Neural progenitor cell (in vitro differentiated cells): ENCODE results near the gene DEUP1. TPM values are rescaled to one million over a fixed set of nuclear protein-coding genes. Genes with fewer than 3 reads are reported as not detected.
A peak's percentile ranks its signal among the peaks of the same experiment; 100 is the strongest.

Source experiments
- DNase-seq: peaks from one replicate; pipeline ENCODE4 v3.0.0-alpha.2; 2016; ENCODE audit warnings: low spot score
- H2AFZ ChIP-seq: fragments of 200-600 bp; sonication (generic); replicated peaks from 2 replicates; pipeline ENCODE4 v1.6.1; 2016; ENCODE audit warnings: antibody characterized with exemption
- H3F3A ChIP-seq: fragments of 200-600 bp; sonication (generic); 2 replicates; pipeline ENCODE4 v1.6.1; 2016; ENCODE audit warnings: antibody characterized with exemption, low read depth
- H3K27ac ChIP-seq: fragments of 200-600 bp; sonication (generic); 2 replicates; pipeline ENCODE4 v1.5.1; 2016; ENCODE audit warnings: mild to moderate bottlenecking
- H3K27me3 ChIP-seq: fragments of 200-600 bp; sonication (generic); 2 replicates; pipeline ENCODE4 v1.6.1; 2016; ENCODE audit warnings: mild to moderate bottlenecking, moderate library complexity
- H3K36me3 ChIP-seq: fragments of 200-600 bp; sonication (generic); 2 replicates; pipeline ENCODE4 v1.5.1; 2016
- H3K4me1 ChIP-seq: fragments of 200-600 bp; sonication (generic); 2 replicates; pipeline ENCODE4 v1.6.1; 2016; ENCODE audit warnings: mixed run types
- H3K4me2 ChIP-seq: fragments of 200-600 bp; sonication (generic); 2 replicates; pipeline ENCODE4 v1.6.1; 2016
- H3K4me3 ChIP-seq: fragments of 200-600 bp; sonication (generic); 2 replicates; pipeline ENCODE4 v1.5.1; 2016
- H3K79me2 ChIP-seq: fragments of 200-600 bp; sonication (generic); 2 replicates; pipeline ENCODE4 v1.6.1; 2016; ENCODE audit warnings: low read depth
- H3K9ac ChIP-seq: fragments of 200-600 bp; sonication (generic); 2 replicates; pipeline ENCODE4 v1.6.1; 2016
- H3K9me3 ChIP-seq: fragments of 200-600 bp; sonication (generic); 2 replicates; pipeline ENCODE4 v1.5.1; 2016; ENCODE audit warnings: low read depth
- H4K20me1 ChIP-seq: fragments of 200-600 bp; sonication (generic); 2 replicates; pipeline ENCODE4 v1.6.1; 2016; ENCODE audit warnings: low read depth
- H3K27ac Mint-ChIP-seq: 3 replicates; pipeline ENCODE4 v1.8.0; 2021; ENCODE audit warnings: mixed read lengths
- H3K27me3 Mint-ChIP-seq: 2 replicates; pipeline ENCODE4 v1.8.0; 2022; ENCODE audit warnings: low read depth, mild to moderate bottlenecking, inconsistent platforms, moderate library complexity, mixed read lengths; ENCODE audit not compliant: insufficient read depth
- H3K36me3 Mint-ChIP-seq: 3 replicates; pipeline ENCODE4 v1.8.0; 2021; ENCODE audit warnings: mixed read lengths
- H3K4me1 Mint-ChIP-seq: 3 replicates; pipeline ENCODE4 v1.8.0; 2021; ENCODE audit warnings: mixed read lengths
- H3K4me3 Mint-ChIP-seq: 3 replicates; pipeline ENCODE4 v1.8.0; 2021; ENCODE audit warnings: mild to moderate bottlenecking, moderate library complexity, mixed read lengths
- H3K9me3 Mint-ChIP-seq: 3 replicates; pipeline ENCODE4 v1.8.0; 2020; ENCODE audit warnings: mixed read lengths
- EZH2 ChIP-seq: fragments of 200-600 bp; sonication (generic); IDR thresholded peaks from 2 replicates; pipeline ENCODE4 v1.6.1; 2017; ENCODE audit warnings: antibody characterized with exemption, mild to moderate bottlenecking, moderate library complexity
- EZH2phosphoT487 ChIP-seq: fragments of 200-600 bp; sonication (generic); IDR thresholded peaks from 2 replicates; pipeline ENCODE4 v1.6.1; 2017; ENCODE audit warnings: antibody characterized with exemption
- total RNA-seq: library from RNA; depleted of rRNA; stranded (reverse); fragments of >200 nt; gene quantifications from 2 replicates; pipeline ENCODE4 v1.2.3, GENCODE V29; 2015; ENCODE audit warnings: low replicate concordance
- TF ChIP-seq, protein P1 (sequence below): fragments of 200-600 bp; sonication (generic); IDR thresholded peaks from 2 replicates; pipeline ENCODE4 v1.5.1; 2017; ENCODE audit warnings: antibody characterized with exemption, mild to moderate bottlenecking

DEUP1 gene
- total RNA-seq, 1 donor from 2014 or later = not detected

DNA sequence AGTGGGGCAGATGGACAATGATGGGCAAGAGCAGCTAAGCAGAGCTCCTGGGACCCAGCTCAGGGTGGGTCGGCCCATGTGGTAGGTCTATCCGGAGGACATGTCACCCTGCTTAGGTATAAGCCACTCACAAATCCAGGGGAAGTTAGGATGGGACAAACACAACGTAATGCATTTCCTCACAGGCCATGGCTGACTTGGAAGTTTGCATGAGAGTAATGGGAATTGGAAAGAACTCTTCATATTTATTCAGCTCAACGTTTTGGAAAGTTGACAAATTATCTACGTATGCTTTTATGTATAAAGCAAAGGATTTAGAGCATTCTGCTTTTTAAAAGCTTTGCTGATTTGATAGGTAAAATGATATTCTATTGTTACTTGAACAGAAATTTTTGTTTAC lies 137.7 kb downstream of the DEUP1 start:
- Mint-ChIP-seq H3K27ac (no peak overlapping the region), H3K4me1 (no peaks in the 10 kb centered on the region), H3K36me3 (no peaks in the 10 kb centered on the region), H3K27me3 (no peaks in the 10 kb centered on the region), H3K9me3 (no peaks in the 10 kb centered on the region), H3K4me3 (no peak overlapping the region)
- H3K79me2 ChIP-seq = no peaks in the 10 kb centered on the region
- H2AFZ ChIP-seq = no peak overlapping the region
- H3K4me1 ChIP-seq = no peaks in the 10 kb centered on the region
- no peak overlapping the region for H3K9ac ChIP-seq
- H3K27me3 ChIP-seq = no peaks in the 10 kb centered on the region
- H3K4me2 ChIP-seq = no peak overlapping the region
- no peaks in the 10 kb centered on the region for H4K20me1 ChIP-seq
- H3K4me3 ChIP-seq = no peak overlapping the region
- no peaks in the 10 kb centered on the region for H3K9me3 ChIP-seq
- DNase-seq = no peak
- TF ChIP-seq, protein P1, sequence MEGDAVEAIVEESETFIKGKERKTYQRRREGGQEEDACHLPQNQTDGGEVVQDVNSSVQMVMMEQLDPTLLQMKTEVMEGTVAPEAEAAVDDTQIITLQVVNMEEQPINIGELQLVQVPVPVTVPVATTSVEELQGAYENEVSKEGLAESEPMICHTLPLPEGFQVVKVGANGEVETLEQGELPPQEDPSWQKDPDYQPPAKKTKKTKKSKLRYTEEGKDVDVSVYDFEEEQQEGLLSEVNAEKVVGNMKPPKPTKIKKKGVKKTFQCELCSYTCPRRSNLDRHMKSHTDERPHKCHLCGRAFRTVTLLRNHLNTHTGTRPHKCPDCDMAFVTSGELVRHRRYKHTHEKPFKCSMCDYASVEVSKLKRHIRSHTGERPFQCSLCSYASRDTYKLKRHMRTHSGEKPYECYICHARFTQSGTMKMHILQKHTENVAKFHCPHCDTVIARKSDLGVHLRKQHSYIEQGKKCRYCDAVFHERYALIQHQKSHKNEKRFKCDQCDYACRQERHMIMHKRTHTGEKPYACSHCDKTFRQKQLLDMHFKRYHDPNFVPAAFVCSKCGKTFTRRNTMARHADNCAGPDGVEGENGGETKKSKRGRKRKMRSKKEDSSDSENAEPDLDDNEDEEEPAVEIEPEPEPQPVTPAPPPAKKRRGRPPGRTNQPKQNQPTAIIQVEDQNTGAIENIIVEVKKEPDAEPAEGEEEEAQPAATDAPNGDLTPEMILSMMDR = no peak
- TF ChIP-seq EZH2phosphoT487 = no peak
- no peak for TF ChIP-seq EZH2
- H3K27ac ChIP-seq = no peak overlapping the region
- no peaks in the 10 kb centered on the region for H3K36me3 ChIP-seq
- H3F3A ChIP-seq = no peaks in the 10 kb centered on the region

DNA sequence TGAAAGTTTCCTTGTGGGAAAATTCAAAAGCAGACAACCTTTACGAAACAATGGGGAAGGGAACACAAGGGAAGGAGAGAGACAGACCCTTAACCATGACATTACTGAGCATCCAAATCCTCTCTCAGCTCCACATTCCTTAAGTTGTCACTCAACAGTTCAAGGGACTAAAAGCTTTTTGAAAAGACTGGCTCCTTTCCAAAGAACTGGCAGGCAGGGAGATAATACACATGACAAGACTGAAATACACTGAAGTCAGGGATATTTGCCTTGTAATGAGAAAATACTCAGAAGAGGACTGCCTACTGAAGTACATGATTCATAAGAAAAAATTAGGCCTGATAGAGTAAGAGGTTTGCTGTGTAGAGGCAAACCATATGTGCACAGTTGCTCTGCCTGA lies 143.6 kb downstream of the DEUP1 start:
- H3F3A ChIP-seq = peaks cover 24% of the 10 kb centered on the region
- H3K4me3 Mint-ChIP-seq = no peak overlapping the region
- peaks cover 2% of the 10 kb centered on the region for H3K27me3 Mint-ChIP-seq
- H4K20me1 ChIP-seq = no peaks in the 10 kb centered on the region
- H3K27ac ChIP-seq = no peak overlapping the region
- H3K27ac Mint-ChIP-seq = no peak overlapping the region
- no peak overlapping the region for H3K9ac ChIP-seq
- peaks cover 7% of the 10 kb centered on the region for H3K9me3 Mint-ChIP-seq
- H3K4me1 Mint-ChIP-seq = peaks cover 29% of the 10 kb centered on the region
- H2AFZ ChIP-seq = no peak overlapping the region
- no peak overlapping the region for H3K4me2 ChIP-seq
- H3K9me3 ChIP-seq = no peaks in the 10 kb centered on the region
- H3K4me1 ChIP-seq = peaks cover 34% of the 10 kb centered on the region
- no peak for DNase-seq
- no peak for TF ChIP-seq EZH2
- TF ChIP-seq EZH2phosphoT487 = no peak
- TF ChIP-seq, protein P1 = no peak
- no peak overlapping the region for H3K4me3 ChIP-seq
- H3K36me3 Mint-ChIP-seq = peaks cover 7% of the 10 kb centered on the region
- no peaks in the 10 kb centered on the region for H3K27me3 ChIP-seq
- no peaks in the 10 kb centered on the region for H3K36me3 ChIP-seq
- no peaks in the 10 kb centered on the region for H3K79me2 ChIP-seq

DNA sequence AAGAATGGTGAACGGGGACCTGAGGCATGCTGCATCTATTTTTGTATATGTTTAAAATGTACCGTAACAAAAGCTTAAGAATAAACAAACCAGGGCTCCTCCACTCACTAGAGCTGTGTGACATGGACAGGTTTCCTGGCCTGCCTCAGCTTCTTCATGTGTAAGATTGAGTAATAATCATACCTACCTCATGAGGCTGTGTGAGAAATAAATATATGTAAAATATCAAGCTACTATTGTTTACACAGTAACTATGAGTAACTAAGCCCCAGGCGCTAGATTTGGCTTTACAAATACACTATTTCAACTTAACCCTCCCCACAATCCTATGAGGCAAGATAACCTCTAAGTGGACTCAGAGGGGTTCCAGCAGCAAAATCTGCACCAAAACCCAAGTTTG lies 146.3 kb downstream of the DEUP1 start:
- no peak for TF ChIP-seq EZH2phosphoT487
- TF ChIP-seq, protein P1 = no peak
- no peak for TF ChIP-seq EZH2
- Histone ChIP-seq H3K4me3 (no peak overlapping the region), H3K9ac (peak overlapping the region; percentile 17), H2AFZ (no peak overlapping the region), H4K20me1 (no peaks in the 10 kb centered on the region), H3K79me2 (peaks cover 4% of the 10 kb centered on the region), H3K36me3 (no peaks in the 10 kb centered on the region), H3K9me3 (no peaks in the 10 kb centered on the region), H3K4me2 (peak overlapping the region; percentile 70), H3K27ac (peak overlapping the region; percentile 95), H3K27me3 (no peaks in the 10 kb centered on the region), H3K4me1 (peaks cover 35% of the 10 kb centered on the region), H3F3A (peaks cover 24% of the 10 kb centered on the region)
- Mint-ChIP-seq H3K27ac (no peak overlapping the region), H3K36me3 (peaks cover 15% of the 10 kb centered on the region), H3K9me3 (peaks cover 7% of the 10 kb centered on the region), H3K4me1 (peaks cover 31% of the 10 kb centered on the region), H3K27me3 (peaks cover 2% of the 10 kb centered on the region), H3K4me3 (no peak overlapping the region)
- DNase-seq = no peak
